ENCODE results near the gene DAND5.
A peak's percentile ranks its signal among the peaks of the same experiment; 100 is the strongest.
"Not testable (repeated sequence)": the region's sequence is repeated elsewhere in the genome, so short reads cannot be mapped to it uniquely, and the experiment has no call there.

DAND5 gene

DNA sequence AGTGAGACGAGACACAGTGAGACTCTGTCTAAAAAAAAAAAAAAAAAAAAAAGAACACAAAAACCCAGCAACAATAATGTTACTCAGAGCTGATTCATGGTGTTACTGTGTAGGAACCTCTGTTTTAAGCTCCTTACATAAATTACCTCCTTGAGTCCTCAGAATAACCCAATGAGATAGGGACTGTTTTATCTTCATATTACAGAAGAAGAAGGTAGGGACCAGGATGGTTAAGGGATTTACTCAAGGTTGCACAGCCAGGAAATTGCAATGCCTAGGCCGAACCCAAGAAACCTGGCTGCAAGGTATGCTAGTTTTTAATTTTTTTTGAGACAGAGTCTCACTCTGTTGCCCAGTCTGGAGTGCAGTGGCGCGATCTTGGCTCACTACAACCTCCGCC, 1.5 kb upstream of the DAND5 start:
- no peak for DNase-seq

DNA sequence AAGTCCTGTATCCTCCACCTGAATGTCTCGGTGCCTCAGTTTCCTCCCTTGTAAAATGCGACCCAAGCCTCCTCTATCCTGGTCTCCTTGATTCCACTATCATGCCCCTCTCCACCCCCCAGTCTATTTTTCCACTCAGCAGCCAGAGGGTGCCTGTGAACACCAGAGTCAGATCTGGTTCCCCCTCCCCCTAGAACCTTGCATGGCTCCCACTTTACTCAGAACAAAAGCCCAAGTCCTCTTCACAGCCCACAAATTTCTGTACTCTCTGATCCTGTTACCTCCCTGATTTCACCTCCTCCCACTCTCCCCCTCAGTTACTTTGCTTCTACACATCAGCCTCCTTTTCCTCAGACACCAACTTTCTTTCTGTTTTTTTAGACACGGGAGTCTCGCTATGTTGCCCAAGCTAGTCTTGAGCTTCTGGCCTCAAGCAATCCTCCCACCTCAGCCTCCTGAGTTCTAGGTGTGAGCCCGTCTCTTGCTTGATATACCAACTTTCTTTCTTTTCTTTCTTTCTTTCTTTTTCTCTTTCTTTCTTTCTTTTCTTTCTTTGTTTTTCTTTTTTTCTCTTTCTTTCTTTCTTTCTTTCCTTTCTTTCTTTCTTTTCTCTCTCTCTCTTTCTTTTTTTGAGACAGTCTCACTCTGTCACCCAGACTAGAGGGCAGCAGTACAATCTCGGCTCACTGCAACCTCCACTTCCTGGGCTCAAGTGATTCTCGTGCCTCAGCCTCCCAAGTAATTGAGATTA, 869 bp downstream of the DAND5 start:
- no peak for DNase-seq

- no peak for DNase-seq
These were observed 3.9 kb downstream of the DAND5 start for GRCh38 chr19:12973236-12973635.

- no peak for DNase-seq
These were observed 5.2 kb downstream of the DAND5 start for GRCh38 chr19:12974301-12975220.

GRCh38 chr19:12975221-12975741, 5.9 kb downstream of the DAND5 start:
- DNase-seq: no peak

DNA sequence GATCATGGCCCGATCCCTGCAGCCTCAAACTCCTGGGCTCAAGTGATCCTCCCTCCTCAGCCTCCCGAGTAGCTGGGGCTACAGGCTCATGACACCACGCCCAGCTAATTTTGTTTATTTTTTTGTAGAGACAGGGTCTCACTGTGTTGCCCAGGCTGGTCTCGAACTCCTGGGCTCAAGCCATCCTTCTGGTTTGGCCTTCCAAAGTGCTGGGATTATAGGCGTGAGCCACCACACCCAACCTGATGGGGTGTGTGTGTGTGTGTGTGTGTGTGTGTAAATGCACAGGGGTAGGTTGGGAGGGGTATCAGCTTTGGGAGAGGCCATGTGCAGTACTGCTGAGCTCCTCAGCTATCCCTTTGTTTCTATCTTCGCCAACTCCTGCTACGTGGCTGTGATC, 6.7 kb downstream of the DAND5 start:
- DNase-seq: not testable (repeated sequence)

DNA sequence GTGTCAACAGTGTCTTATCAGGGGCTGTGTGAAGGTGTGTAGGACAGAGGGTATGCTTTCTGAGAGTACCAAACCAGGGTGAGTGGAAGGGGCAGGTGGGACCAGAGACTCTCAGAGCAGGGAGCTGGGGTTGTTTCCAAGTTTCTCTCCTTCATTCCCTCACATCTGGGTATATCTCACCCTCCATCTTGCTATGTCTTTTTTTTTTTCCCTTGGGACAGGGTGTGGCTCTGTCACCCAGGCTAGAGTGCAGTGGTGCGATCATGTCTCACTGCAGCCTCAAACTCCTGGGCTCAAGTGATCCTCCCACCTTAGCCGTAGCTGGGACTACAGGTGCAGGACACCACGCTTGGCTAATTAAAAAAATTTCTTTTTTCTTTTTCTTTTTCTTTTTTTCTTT, 10.6 kb downstream of the DAND5 start:
- no peak for DNase-seq

DNA sequence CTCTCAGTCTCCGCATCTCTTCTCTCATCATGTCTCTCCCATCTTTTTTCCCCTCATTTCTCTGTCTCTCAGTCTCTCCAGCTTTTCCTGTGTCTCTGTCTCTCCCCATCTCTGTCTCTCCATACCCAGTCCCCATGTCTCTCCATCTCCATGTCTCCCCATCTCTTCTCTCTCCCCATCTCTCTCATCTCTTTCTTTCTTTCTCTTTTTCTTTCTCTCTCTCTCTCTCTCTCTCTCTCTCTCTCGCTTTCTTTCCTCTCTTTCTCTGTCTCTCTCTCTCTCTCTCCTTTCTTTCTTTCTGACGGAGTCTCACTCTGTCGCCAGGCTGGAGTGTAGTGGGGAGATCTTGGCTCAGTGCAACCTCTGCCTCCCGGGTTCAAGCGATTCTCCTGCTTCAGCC, 13.3 kb downstream of the DAND5 start:
- no peak for DNase-seq

- DNase-seq: no peak
These were observed 13.7 kb downstream of the DAND5 start for GRCh38 chr19:12983091-12983490.

- DNase-seq: peak; percentile 85 to 87
These were observed 14.3 kb downstream of the DAND5 start for GRCh38 chr19:12983542-12984142.

- DNase-seq: peak; percentile 12 to 13
These were observed 14.8 kb downstream of the DAND5 start for GRCh38 chr19:12984143-12984627.

- DNase-seq: no peak
These were observed 15.3 kb downstream of the DAND5 start for GRCh38 chr19:12984683-12985048.

GRCh38 chr19:12985049-12985776, 15.8 kb downstream of the DAND5 start:
- peak; percentile 25 to 59 for DNase-seq

DNA sequence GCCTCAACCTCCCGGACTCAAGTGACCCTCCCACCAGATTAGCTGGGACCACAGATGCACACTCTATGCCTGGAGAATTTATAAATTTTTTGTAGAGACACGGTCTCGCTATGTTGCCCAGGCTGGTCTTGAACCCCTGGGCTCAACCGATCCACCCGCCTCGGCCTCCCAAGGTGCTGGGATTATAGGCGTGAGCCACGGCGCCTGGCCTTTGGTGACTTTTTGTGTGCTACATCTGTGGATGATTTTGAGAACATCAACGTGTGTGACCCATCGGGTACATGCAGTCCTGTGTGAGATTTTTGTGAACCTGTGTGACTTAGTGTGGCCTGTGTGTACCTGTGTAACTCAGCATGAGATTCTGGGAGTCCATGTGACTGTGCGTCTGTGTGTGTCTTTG, 17.4 kb downstream of the DAND5 start:
- DNase-seq: no peak

DNA sequence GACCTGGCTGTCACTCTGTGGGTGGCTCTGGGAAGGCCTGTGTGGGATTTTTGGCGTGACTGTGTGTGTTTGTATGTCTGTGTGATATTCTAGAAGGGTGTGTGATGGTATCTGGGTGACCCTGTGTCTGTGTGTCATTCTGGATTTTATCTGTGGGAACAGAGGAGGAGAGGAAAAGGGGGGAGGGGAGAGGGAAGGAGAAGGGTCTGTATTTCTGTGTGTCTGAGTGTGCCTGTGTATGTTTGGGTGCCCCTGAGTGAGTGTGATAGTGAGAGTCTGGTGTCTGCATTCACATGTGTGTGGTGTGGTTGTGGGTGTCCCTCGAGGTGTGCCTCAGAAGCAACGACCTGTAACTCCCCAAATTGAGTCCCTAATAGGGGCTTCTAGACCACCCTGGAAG, 17.8 kb downstream of the DAND5 start:
- no peak for DNase-seq

- no peak for DNase-seq
These were observed 18.4 kb downstream of the DAND5 start for GRCh38 chr19:12987781-12988180.

DNA sequence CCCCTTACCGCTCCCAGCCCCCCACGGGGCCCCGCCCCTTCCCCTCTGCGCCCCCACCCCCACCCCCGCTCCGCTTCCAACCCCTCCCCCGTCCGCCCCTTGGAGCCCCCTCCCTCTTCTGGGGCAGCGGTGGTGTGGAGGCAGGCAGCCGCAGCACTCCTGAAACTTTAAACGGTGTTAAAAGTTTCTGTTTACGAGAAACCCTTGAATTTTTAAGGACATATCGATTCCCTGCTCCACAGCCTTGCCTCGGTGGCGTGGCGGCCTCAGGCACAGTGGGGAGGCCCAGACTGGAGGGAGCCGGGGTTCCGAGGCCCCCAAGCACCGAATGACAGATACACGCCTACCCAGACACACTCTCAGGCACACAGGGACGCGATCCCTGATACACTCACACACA, 21.1 kb downstream of the DAND5 start:
- DNase-seq: no peak

DNA sequence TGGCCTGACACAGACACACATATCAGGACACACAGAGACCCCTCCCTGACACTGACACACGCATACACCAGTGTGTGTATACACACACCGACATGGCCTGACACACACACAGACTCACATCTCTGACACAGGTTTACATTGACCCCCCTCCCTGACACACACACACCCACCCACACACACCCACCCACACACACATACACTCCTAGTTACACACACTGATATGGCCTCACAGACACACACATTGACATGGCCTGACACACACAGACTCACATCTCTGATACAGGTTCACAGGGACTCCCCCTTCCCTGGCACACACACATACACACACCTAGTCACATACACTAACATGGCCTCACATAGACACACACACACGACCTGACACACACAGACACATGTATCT, 21.5 kb downstream of the DAND5 start:
- no peak for DNase-seq

GRCh38 chr19:12991296-12991695, 21.9 kb downstream of the DAND5 start:
- no peak for DNase-seq

DNA sequence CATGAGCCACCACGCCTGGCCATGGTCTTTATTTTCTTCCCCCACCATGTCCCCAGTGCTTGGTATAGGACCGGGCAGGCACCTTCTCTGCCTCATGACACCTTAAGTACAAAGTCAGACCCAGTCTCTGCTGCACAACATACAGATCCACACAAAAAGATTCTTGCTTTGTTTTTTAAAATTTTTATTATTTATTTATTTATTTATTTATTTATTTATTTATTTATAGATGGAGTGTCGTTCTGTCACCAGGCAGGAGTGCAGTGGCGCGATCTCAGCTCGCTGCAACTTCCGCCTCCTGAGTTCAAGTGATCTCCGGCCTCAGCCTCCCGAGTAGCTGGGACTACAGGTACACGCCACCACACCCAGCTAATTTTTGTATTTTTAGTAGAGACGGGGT, 23.4 kb downstream of the DAND5 start:
- DNase-seq: no peak

- DNase-seq: no peak
These were observed 24.2 kb downstream of the DAND5 start for GRCh38 chr19:12993562-12993961.

Data from CD4-positive, alpha-beta T cell treated with Interleukin-1 beta for 1 hour (primary cell).